Activated T-cell treated with anti-CD3 and anti-CD28 coated beads for 48 hours (primary cell): Measurements from ENCODE around the gene ZBTB32.

ENCODE experiments used
- DNase-seq: peaks from one replicate; pipeline ENCODE4 v3.0.0-alpha.2; 2020; ENCODE audit warnings: low read depth

ZBTB32 gene

GRCh38 chr19:35738021-35738886 is 33.9 kb downstream of the ZBTB32 start:
- DNase-seq: no peak

- DNase-seq: no peak
Observed at GRCh38 chr19:35738887-35739229, 34.5 kb downstream of the ZBTB32 start.

GRCh38 chr19:35739275-35740107 is 35.1 kb downstream of the ZBTB32 start:
- DNase-seq: no peak

- DNase-seq: no peak
Observed at GRCh38 chr19:35740108-35740422, 35.7 kb downstream of the ZBTB32 start.

- peak; percentile 94 for DNase-seq
Observed at GRCh38 chr19:35740423-35741202, 36.3 kb downstream of the ZBTB32 start.

GRCh38 chr19:35741203-35741515 is 36.8 kb downstream of the ZBTB32 start:
- no peak for DNase-seq

GRCh38 chr19:35742121-35742724 is 37.9 kb downstream of the ZBTB32 start, which contains the start of gene IGFLR1:
TSS of gene IGFLR1 (minus strand) at chr19:35742452. CDS start at chr19:35741180, 1,272 bp downstream.
- DNase-seq: peak; percentile 64

- DNase-seq: no peak
Observed at GRCh38 chr19:35743640-35744429, 39.5 kb downstream of the ZBTB32 start.

- DNase-seq: peak; percentile 87
Observed at GRCh38 chr19:35744430-35745327, 40.3 kb downstream of the ZBTB32 start.

- DNase-seq: peak; percentile 94
Observed at GRCh38 chr19:35745328-35746086, 41.1 kb downstream of the ZBTB32 start, which contains the start of the genes PSENEN and U2AF1L4. TSS of gene PSENEN (plus strand) at chr19:35745651. CDS start at chr19:35745931, 280 bp downstream. TSS of gene U2AF1L4 (minus strand) at chr19:35745418. CDS start at chr19:35745391, 27 bp downstream.

- no peak for DNase-seq
Observed at GRCh38 chr19:35746087-35746462, 41.7 kb downstream of the ZBTB32 start.

- no peak for DNase-seq
Observed at GRCh38 chr19:35746531-35746930, 42.2 kb downstream of the ZBTB32 start.

GRCh38 chr19:35748106-35749020 is 44.0 kb downstream of the ZBTB32 start, which contains the start of gene LIN37:
TSS of gene LIN37 (plus strand) at chr19:35748576. CDS start at chr19:35748725, 149 bp downstream.
- DNase-seq: peak; percentile 97

- DNase-seq: no peak
Observed at GRCh38 chr19:35750167-35750566, 45.8 kb downstream of the ZBTB32 start.

GRCh38 chr19:35751839-35752745 is 47.7 kb downstream of the ZBTB32 start:
- DNase-seq: no peak

- no peak for DNase-seq
Observed at GRCh38 chr19:35752746-35753350, 48.5 kb downstream of the ZBTB32 start.
